Tibial nerve (tissue), 4 donors: ENCODE data around the gene SEC16A.

Experiments used
- CTCF ChIP-seq, 5 experiments: fragments of 200-600 bp in 3 of 5; fragments of 450-650 bp in 2 of 5; sonication (generic) in 3 of 5; IDR thresholded peaks; one replicate each; pipeline ENCODE4 v1.5.1; 2016 to 2019; ENCODE audit warnings: antibody characterized with exemption in 5 of 5, mild to moderate bottlenecking in 3 of 5, moderate library complexity in 2 of 5
- EP300 ChIP-seq, 2 donors: sonication (generic); formaldehyde crosslinking; IDR thresholded peaks; one replicate each; pipeline ENCODE4 v1.6.1; 2017; ENCODE audit warnings: antibody characterized with exemption in 2 of 2, mild to moderate bottlenecking in 1 of 2
- POLR2A ChIP-seq, 2 donors: fragments of 450-650 bp; IDR thresholded peaks; one replicate each; pipeline ENCODE4 v1.6.1; 2017; ENCODE audit warnings: antibody characterized with exemption in 2 of 2, mild to moderate bottlenecking in 2 of 2, moderate library complexity in 2 of 2

- no peak for TF ChIP-seq CTCF (IDR thresholded peaks at IDR 0.05)
- no peak for TF ChIP-seq POLR2A (IDR thresholded peaks at IDR 0.05)
- no peak for TF ChIP-seq EP300 (IDR thresholded peaks at IDR 0.05)
These were observed 26.7 kb upstream of the SEC16A start for GRCh38 chr9:136509549-136509948.
